ENCODE measurements around the gene COBL.

Gene COBL

GRCh38 chr7:51237446-51238133, 79.0 kb downstream of the COBL start:
- FAIRE-seq (no peak), DNase-seq (ENCODE audit: insufficient read length, low spot score) (no peak)

GRCh38 chr7:51236470-51237132, 80.0 kb downstream of the COBL start:
- FAIRE-seq (no peak), DNase-seq (ENCODE audit: insufficient read length, low spot score) (no peak)

GRCh38 chr7:51235593-51236313, 80.9 kb downstream of the COBL start:
- FAIRE-seq: no peak
- no peak for DNase-seq (ENCODE audit: insufficient read length, low spot score)

- FAIRE-seq (no peak), DNase-seq (ENCODE audit: insufficient read length, low spot score) (no peak)
These were observed 81.8 kb downstream of the COBL start for GRCh38 chr7:51234609-51235308.

GRCh38 chr7:51234139-51234538, 82.5 kb downstream of the COBL start:
- DNase-seq (ENCODE audit: insufficient read length, low spot score): no peak
- FAIRE-seq: no peak

- no peak for FAIRE-seq
- DNase-seq (ENCODE audit: insufficient read length, low spot score): no peak
These were observed 83.2 kb downstream of the COBL start for GRCh38 chr7:51233374-51233773.

- FAIRE-seq (no peak), DNase-seq (ENCODE audit: insufficient read length, low spot score) (no peak)
These were observed 85.9 kb downstream of the COBL start for GRCh38 chr7:51230723-51231122.

GRCh38 chr7:51230324-51230625, 86.3 kb downstream of the COBL start:
- DNase-seq (ENCODE audit: insufficient read length, low spot score) (no peak), FAIRE-seq (no peak)

GRCh38 chr7:51229620-51230323, 86.8 kb downstream of the COBL start:
- DNase-seq (ENCODE audit: insufficient read length, low spot score): no peak
- no peak for FAIRE-seq

GRCh38 chr7:51229106-51229537, 87.5 kb downstream of the COBL start:
- DNase-seq (ENCODE audit: insufficient read length, low spot score) (no peak), FAIRE-seq (no peak)

- no peak for FAIRE-seq
- DNase-seq (ENCODE audit: insufficient read length, low spot score): no peak
These were observed 88.1 kb downstream of the COBL start for GRCh38 chr7:51228386-51228958.

GRCh38 chr7:51227861-51228260, 88.7 kb downstream of the COBL start:
- FAIRE-seq (no peak), DNase-seq (ENCODE audit: insufficient read length, low spot score) (no peak)

- DNase-seq (ENCODE audit: insufficient read length, low spot score) (no peak), FAIRE-seq (no peak)
These were observed 89.6 kb downstream of the COBL start for GRCh38 chr7:51226916-51227535.

- DNase-seq (ENCODE audit: insufficient read length, low spot score) (no peak), FAIRE-seq (no peak)
These were observed 90.4 kb downstream of the COBL start for GRCh38 chr7:51226063-51226755.

- no peak for DNase-seq (ENCODE audit: insufficient read length, low spot score)
- FAIRE-seq: no peak
These were observed 91.6 kb downstream of the COBL start for GRCh38 chr7:51224811-51225595.

- DNase-seq (ENCODE audit: insufficient read length, low spot score) (no peak), FAIRE-seq (no peak)
These were observed 93.1 kb downstream of the COBL start for GRCh38 chr7:51223505-51223904.

- FAIRE-seq (no peak), DNase-seq (ENCODE audit: insufficient read length, low spot score) (no peak)
These were observed 93.7 kb downstream of the COBL start for GRCh38 chr7:51222916-51223315.

GRCh38 chr7:51220226-51220625, 96.4 kb downstream of the COBL start:
- DNase-seq (ENCODE audit: insufficient read length, low spot score) (no peak), FAIRE-seq (no peak)

All from HTR-8/SVneo (cell line).